Measurements from ENCODE around the gene GPRC5A.

Gene GPRC5A

GRCh38 chr12:12909228-12909994, 18.0 kb downstream of the GPRC5A start:
- no peak for DNase-seq (ENCODE audit: low read depth in 1 of 2, low spot score in 1 of 2)

GRCh38 chr12:12909995-12910420, 18.6 kb downstream of the GPRC5A start:
- DNase-seq (ENCODE audit: low read depth in 1 of 2, low spot score in 1 of 2), result no peak

GRCh38 chr12:12912711-12913110, 21.3 kb downstream of the GPRC5A start:
- no peak for DNase-seq (ENCODE audit: low read depth in 1 of 2, low spot score in 1 of 2)

GRCh38 chr12:12915656-12916055, 24.3 kb downstream of the GPRC5A start:
- no peak for DNase-seq (ENCODE audit: low read depth in 1 of 2, low spot score in 1 of 2)

DNA sequence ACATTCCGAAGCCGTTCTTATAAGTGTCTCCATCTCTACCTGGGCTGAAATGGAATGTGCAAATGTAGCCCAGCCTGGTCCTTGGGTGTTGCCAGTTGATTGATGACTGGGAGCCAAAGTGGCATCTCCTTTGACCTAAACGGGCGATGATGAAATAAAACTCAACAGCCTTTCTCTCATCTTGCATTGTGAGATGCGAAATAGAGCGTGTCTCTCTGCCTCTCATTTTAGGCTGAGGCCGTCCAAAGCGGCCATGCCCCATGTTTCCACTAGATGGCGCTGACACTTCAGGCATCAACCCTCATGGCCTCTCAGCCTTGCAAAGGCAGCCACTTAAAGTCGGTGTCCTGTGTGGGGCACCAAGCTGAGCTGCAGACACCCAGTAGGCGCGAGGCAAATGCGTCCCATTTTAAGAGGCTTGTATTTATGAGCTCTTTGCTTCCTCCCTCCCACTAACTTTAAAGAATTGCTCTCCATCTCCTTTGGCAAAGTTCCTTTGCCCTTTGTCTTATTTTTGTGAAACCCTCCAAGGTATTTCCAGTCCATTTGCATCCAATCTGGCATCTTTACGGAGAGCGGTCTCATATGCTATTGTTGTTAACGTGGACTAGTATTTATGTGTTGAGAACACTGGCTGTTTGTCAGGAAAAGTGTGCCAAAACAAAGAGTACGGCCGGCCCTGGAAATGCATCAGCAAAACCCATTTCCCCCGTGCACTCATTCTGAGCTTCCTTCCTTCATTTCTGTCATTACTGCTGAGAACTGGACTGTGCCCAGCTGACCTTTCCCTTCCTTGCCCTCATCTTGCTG, 25.0 kb downstream of the GPRC5A start:
- peak; percentile 69 to 71 for DNase-seq (ENCODE audit: low read depth in 1 of 2, low spot score in 1 of 2)

- DNase-seq (ENCODE audit: low read depth in 1 of 2, low spot score in 1 of 2), result no peak
These were observed 26.2 kb downstream of the GPRC5A start for GRCh38 chr12:12917517-12917916.

GRCh38 chr12:12918781-12919389, 27.5 kb downstream of the GPRC5A start:
- DNase-seq (ENCODE audit: low read depth in 1 of 2, low spot score in 1 of 2), result no peak

DNA sequence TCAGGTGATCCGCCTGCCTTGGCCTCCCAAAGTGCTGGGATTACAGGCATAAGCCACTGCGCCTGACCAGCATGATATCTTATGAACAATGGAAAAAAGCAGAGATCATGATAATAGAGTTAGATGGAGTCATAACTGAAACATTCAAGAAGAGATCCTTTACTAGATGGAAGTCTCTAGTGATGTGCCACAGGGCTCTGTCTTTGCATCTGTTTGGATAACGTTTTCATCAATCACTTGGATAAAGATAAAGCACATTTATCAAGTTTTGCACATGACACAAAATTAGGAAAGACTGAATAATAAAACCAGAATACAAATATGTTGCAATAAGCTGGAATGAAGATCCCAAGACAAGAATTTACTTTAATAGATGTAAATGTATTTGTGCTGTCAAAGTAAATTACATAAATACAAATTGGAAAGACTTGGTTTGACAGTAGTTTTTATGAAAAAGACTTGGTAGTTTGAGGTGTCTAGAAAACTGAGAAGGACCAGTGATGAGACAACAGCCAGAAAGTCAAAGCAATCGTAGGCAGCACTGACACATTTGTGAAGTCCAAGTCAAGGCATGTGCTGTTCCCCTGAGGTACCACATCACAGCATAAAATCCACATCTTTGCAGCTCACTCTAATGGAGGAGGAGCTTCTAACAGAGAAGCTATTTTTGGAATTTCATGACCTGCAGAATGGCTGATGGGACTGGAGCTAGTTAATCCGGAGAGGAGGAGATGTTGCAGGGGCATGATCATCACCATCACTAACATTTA, 28.5 kb downstream of the GPRC5A start:
- DNase-seq (ENCODE audit: low read depth in 1 of 2, low spot score in 1 of 2), result no peak

DNA sequence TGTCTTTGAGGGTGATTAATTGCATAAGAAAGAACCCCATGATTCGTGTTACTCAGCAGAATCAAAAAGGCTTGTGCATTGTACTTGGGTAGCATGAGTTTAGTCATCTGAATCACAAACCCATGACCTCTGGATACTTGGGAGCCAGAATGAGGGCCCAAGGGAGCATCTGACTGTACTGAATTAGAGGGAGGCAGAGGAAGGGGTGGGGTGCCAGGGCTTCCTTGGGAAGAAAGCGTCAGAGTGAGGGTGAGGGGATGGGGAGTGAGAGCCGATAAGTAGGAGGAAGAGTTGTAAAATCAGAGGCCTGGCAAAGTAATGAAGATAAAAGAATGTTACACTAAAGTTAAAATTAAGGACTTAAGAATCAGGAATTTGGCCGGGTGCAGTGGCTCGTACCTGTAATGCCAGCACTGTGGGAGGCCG, 30.8 kb downstream of the GPRC5A start:
- no peak for DNase-seq (ENCODE audit: low read depth in 1 of 2, low spot score in 1 of 2)

- no peak for DNase-seq (ENCODE audit: low read depth in 1 of 2, low spot score in 1 of 2)
These were observed 31.6 kb downstream of the GPRC5A start for GRCh38 chr12:12922978-12923377.

GRCh38 chr12:12924169-12924568, 32.8 kb downstream of the GPRC5A start:
- no peak for DNase-seq (ENCODE audit: low read depth in 1 of 2, low spot score in 1 of 2)

DNA sequence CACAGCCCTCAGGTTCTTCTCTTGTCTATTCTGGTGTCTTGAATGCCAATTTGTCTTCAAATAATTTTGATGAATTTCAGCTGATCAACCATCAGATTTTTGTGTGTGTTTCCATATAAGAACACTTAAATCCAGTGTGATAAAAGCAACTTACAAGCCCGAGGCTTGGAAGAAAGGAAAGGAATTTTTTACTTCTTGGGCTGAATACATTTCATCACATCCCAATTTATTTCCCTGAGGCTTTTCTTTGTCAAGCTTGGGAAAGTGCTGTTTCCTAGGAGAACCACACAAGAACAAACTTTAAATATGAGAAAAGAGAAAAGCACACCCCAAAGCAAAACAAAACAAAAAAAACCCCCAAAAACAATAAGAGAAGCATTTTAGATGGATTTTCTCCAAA, 34.0 kb downstream of the GPRC5A start:
- DNase-seq (ENCODE audit: low read depth in 1 of 2, low spot score in 1 of 2), result no peak

DNA sequence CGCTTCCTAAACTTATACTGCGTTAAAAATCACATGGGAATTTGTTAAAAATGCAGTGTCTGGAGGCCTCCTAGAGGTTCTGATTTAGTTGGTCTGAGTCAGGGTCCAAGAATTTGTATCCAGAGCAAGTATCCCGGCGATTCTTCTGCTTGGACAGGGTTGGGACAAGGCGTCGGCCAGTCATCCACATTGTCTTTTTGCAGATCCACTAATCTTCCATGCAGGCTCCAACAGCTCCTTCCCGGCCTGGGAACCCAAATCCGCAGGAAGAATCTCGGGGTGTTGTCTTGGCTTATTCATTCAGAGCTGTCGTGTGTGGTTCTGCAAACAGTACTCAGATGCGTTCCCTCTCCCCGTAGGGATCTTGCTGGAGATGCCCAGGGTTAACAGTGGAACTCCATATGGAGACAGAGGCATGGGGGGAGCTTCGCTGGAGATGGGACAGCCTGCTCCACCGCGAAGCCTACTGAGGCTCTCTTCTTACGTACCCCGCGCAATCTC, 35.3 kb downstream of the GPRC5A start:
- DNase-seq (ENCODE audit: low read depth in 1 of 2, low spot score in 1 of 2), result no peak

- peak; percentile 7 to 13 for DNase-seq (ENCODE audit: low read depth in 1 of 2, low spot score in 1 of 2)
These were observed 36.1 kb downstream of the GPRC5A start for GRCh38 chr12:12927211-12928079.

DNA sequence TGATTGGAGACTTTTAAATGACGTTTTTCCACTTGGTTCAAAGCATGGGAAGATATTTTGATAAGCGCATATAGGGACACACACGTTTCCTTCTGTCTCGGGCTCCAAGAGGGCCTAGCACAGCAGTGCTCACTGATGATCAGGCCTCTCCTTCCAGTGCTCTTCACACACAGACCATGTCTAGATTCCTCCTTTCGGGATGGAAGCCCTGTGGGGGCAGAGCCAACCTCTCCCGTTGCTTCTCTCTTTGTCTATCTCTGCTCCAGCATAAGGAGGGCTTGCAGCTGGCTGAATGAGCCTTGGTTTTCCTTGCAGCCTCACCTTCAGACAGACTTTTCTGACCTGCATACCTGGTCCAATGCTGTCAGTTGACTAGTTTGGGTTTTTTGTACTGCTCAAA, 38.3 kb downstream of the GPRC5A start:
- no peak for DNase-seq (ENCODE audit: low read depth in 1 of 2, low spot score in 1 of 2)

GRCh38 chr12:12930633-12931219, 39.4 kb downstream of the GPRC5A start:
- no peak for DNase-seq (ENCODE audit: low read depth in 1 of 2, low spot score in 1 of 2)

- DNase-seq (ENCODE audit: low read depth in 1 of 2, low spot score in 1 of 2), result no peak
These were observed 42.4 kb downstream of the GPRC5A start for GRCh38 chr12:12933742-12934141.

DNA sequence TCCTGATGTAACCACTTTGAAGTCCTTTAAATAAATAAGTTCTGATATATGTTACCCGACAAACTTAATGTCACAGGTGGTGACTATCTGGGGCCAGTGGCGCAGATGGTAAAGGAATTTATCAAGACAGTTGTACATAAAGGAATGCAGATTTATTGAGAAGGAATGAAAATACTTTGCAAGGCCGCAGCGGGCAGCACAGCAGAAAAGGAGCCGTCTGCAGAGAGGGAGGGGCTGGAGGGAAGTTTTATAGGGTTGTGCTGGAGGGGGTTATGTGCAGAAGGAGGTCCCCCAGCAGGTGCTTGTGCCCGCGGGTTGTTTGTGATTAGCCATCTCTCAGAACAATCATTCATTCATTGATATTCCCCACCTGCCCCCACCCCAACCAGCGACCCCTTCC, 43.2 kb downstream of the GPRC5A start:
- DNase-seq (ENCODE audit: low read depth in 1 of 2, low spot score in 1 of 2), result no peak

DNA sequence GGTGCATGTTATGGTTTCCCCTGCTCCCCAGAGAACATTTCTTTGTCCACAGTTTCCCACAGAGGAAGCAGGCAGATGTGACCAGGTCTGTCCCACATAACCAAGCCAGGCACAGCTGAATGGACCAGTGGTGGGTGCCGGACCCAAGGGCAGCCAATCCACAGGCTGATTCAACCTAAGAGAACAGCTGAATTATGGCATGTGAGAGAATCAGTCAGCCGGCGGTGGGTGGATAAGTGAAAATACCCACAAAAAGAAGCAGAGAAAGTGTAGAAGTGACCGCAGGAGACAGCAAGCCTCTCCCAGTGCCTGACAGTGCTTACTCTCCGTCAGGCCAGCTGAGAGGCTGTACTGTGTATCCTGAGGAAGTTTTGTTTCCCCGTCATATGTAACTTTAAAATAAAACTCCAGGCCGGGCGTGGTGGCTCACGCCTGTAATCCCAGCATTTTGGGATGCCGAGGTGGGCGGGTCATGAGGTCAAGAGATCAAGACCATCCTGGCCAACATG, 45.7 kb downstream of the GPRC5A start:
- no peak for DNase-seq (ENCODE audit: low read depth in 1 of 2, low spot score in 1 of 2)
